GM19468 (cell line): ENCODE measurements around the gene ZACN.
"Not testable (repeated sequence)": the region's sequence is repeated elsewhere in the genome, so short reads cannot be mapped to it uniquely, and the experiment has no call there.

Experiments used
- ATAC-seq: cut with Tn5 transposase; IDR thresholded peaks from one replicate; pipeline ENCODE4 v1.9.1; 2021; ENCODE audit warnings: mild to moderate bottlenecking, moderate library complexity, moderate number of reproducible peaks; ENCODE audit not compliant: unreplicated experiment; ENCODE audit errors: extremely low read depth

Gene ZACN

DNA sequence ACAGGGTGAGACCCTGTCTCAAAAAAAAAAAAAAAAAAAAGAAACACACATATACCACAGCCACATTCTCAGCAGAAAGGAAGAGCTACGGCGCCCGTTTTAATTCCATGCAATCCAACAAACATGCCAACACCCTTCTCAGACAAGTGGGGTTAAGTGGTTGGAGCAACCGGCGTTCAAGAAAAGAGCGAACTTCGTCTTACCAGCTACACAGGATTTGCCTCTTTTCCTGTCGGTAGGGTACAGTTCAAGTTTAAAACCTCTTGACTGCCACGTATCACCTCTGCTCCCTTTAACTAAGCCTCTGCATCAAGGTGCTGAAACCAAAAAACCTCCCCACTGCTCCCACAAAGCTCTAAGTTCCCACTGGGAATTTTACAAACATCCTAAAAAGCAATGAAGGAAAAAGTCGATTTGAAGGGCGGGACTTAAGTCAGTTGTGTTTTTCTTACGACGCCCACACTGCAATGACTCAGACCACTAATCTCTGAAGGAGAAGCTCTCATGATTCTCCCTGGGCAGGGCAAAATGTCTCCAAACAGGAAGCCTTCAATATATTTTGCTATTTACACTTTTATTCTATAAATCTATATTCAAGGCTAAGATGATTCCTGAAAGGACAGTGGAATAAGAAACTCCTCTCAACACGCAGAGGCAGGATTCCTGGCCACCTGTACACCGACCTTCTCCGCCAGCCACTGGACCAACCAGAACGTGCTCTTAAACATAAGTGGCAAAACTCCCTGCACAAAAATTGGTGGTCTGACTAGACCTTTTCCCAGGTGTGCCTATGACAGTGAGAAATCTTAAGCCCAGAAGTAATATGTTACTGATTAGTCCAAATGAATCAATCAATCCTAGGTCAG, 25.5 kb upstream of the ZACN start:
- ATAC-seq = no peak

DNA sequence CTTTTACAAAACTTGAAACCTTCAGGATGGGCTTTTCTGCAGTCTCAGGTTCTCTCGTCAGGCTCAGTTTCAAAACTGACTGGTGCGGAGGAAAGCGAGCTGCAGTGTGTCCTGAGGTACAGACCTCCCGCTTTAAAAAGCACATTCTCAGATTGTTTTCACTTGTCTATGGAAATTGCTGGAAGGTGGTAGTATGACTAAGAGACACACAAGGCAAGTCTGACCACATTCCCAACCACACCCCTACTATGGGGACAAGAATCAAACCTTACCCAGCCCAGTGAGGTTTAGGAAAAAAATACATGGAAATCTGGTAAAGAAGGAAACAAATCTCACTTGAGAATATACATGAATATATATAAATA, 24.9 kb upstream of the ZACN start:
- ATAC-seq = no peak

- no peak for ATAC-seq
Measured at GRCh38 chr17:76056882-76057281, 22.1 kb upstream of the ZACN start.

DNA sequence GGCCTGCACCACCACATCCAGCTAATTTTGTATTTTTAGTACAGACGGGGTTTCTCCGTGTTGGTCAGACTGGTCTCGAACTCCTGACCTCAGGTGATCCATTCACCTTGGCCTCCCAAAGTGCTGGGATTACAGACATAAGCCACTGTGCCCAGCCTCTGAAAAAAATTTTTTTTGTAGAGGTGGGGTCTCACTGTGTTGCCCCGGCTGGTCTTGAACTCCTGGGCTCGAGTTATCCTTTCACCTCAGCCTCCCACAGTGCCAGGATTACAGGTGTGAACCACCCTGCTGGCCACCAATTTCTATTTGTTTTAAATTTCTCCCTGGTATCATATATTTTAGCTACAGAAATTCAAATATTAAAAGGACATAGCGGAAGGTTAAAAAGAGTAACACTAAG, 20.7 kb upstream of the ZACN start:
- ATAC-seq = not testable (repeated sequence)

- ATAC-seq = no peak
Measured at GRCh38 chr17:76063875-76064546, 15.0 kb upstream of the ZACN start.

DNA sequence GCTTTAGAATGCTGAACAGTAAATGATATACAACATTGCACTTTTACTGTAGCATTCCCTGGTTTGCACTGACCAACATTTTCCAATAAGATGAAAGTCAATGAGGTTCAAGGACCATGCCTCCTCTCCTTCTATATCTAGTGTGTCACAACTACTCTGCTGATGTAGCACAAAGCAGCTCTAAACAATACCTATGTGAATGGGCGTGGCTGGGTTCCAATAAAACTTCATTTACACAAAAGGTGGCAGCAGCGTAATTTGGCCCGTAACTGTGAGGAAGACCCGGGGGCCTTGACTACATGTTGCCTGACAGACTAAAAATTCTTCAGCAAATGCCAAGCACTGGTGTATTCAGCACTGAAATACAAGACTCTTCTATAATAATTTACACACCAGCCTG, 13.2 kb upstream of the ZACN start:
- ATAC-seq = no peak

GRCh38 chr17:76071531-76072147, 7.3 kb upstream of the ZACN start:
- ATAC-seq = no peak

GRCh38 chr17:76072148-76072858, 6.7 kb upstream of the ZACN start, which contains the start of gene SRP68:
Gene SRP68, minus strand, starts transcription at chr17:76072517. Its CDS starts 26 bp downstream, at chr17:76072491.
- peak; percentile 41 for ATAC-seq

GRCh38 chr17:76074390-76075363, 4.3 kb upstream of the ZACN start, which contains the start of gene GALR2:
Gene GALR2, plus strand, starts transcription at chr17:76074781. Its CDS starts 103 bp downstream, at chr17:76074884.
- ATAC-seq = no peak

DNA sequence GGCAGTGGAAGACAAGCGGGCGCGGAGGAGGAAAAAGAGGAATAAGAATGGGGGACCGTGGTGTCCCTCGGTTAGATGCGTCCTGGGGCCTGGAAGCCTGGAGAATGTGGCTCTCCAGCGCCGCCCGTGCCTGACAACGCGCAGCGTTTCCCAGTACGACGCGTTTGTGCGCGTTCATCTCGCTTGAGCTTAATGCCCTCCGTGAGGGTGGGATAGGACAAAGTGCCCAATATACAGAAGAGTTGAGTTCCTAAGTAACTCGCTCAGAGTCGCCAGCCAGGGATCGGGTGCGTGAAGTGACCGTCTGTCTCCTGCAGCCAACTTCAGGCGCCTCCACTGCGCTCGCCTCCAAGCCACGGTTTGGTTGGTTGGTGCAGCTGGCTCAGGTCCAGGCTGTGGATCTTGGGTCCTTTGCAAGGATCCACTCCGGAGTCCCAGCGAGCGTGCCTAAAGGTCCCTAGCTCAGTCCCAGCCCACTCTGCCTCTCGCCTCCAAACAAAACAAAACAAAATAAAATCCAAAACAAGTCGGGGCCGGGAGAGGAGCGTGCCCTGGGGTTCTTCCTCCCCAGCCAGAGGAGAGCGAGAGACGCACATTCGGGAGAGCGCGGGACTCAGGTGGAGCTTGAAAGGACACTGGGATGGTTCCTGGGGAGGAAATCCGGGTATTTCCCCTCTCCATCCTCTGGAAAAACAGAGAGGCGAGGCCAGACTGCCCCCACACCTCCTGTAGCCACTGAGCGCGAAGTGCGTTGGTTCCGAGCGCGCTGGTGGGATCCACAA, 3.4 kb upstream of the ZACN start:
- ATAC-seq = no peak

DNA sequence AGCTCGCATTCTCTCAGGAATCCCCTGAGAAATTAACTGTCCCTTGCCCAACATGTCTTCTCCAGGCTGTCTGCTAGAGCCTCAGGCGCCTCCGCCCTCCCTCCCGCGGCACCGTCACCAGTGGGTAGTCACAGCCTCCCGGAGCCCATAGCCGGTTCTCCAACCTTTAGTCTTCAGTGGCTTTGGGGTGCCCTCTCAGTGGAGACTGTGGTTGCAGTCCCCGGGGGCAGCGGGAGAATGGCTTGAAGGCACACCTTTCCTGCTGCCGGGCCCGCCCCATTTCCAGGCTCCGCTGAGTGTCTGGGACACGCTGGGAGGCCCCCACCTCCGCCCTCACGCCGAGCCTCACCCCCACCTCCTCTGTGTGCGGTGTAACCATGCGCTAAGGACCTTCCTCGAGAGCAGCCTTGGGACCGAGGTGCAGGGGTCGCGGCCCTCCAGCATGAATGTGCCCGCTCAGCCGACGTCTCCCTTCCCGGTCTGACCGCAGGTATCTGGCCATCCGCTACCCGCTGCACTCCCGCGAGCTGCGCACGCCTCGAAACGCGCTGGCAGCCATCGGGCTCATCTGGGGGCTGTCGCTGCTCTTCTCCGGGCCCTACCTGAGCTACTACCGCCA, 2.7 kb upstream of the ZACN start:
- no peak for ATAC-seq

DNA sequence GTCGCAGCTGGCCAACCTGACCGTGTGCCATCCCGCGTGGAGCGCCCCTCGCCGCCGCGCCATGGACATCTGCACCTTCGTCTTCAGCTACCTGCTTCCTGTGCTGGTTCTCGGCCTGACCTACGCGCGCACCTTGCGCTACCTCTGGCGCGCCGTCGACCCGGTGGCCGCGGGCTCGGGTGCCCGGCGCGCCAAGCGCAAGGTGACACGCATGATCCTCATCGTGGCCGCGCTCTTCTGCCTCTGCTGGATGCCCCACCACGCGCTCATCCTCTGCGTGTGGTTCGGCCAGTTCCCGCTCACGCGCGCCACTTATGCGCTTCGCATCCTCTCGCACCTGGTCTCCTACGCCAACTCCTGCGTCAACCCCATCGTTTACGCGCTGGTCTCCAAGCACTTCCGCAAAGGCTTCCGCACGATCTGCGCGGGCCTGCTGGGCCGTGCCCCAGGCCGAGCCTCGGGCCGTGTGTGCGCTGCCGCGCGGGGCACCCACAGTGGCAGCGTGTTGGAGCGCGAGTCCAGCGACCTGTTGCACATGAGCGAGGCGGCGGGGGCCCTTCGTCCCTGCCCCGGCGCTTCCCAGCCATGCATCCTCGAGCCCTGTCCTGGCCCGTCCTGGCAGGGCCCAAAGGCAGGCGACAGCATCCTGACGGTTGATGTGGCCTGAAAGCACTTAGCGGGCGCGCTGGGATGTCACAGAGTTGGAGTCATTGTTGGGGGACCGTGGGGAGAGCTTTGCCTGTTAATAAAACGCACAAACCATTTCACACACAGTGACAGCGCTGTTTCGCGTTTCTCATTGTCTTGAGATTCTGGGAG, 2.0 kb upstream of the ZACN start:
- ATAC-seq = no peak

DNA sequence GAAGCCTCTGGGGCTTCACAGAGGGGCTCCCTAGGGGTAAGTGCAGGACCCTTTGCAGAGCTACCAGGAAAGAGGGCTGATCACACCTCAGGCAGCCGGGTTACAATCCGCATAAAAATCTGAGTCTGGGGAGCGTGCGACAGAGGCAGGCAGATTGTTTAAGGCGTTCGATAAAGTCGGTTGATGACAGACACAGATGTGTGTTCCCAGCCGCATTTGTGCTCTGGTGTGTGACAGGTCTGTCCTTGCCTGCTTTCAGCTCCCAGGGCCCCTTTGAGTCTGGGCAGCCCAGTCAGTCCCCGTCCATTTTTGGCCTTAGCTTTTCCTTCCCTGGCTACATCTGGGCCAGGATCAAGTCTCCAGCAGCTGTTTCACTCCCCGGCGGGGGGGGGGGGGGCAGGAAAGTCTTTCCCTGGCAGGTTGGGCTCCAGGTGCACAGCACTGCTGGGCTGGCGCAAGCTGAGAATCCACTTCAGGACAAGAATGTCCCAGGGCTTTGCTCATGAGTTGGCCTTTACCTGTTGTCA, 1.3 kb upstream of the ZACN start:
- ATAC-seq = no peak

DNA sequence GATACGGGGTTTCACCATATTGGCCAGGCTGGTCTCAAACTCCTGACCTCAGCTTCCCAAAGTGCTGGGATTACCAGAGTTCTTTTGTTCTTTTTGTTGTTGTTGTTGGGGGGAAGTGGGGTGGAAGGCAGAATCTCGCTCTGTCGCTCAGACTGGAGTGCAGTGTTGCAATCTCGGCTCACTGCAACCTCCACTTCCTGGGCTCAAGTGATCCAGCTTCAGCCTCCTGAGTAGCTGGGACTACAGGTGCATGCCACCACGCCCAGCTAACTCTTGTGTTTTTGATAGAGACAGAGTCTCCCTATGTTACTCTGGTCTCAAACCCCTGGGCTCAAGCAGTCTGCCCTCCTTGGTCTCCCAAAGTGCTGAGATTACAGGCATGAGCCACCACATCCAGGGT, 612 bp upstream of the ZACN start:
- not testable (repeated sequence) for ATAC-seq

DNA sequence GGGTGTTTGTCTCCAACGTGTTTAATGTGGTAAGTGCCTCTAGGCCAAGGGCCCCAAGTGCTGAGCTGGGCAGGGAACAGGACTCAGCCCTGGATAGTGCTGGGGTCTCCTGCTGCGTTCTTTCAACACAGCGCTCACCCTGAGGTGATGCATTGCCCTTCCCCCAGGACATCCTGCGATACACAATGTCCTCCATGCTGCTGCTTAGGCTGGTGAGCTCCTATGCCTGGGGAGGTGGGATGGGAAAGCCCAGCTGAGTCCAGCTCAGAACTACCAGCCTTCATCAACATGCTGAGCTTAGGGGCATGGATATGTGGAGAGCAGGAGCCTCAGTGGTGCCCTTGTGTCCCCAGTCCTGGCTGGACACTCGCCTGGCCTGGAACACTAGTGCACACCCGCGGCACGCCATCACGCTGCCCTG, 563 bp downstream of the ZACN start:
- no peak for ATAC-seq

- ATAC-seq = no peak
Measured at GRCh38 chr17:76079956-76080767, 1.2 kb downstream of the ZACN start.
